Coronary artery (tissue), 2 donors: ENCODE data around the gene ANKFY1.

Experiments used
- DNase-seq: peaks from one replicate; pipeline ENCODE4 v3.0.0-alpha.2; 2017; ENCODE audit warnings: low spot score
- H3K27ac ChIP-seq, 2 donors: fragments of 200-600 bp; sonication (generic); one replicate each; pipeline ENCODE4 v1.5.1; 2016 to 2019
- H3K4me3 ChIP-seq: fragments of 200-600 bp; sonication (generic); 2 replicates; pipeline ENCODE4 v1.5.1; 2016; ENCODE audit warnings: mild to moderate bottlenecking, moderate library complexity
- TF ChIP-seq, protein P1 (sequence below): fragments of 200-600 bp; sonication (generic); IDR thresholded peaks from one replicate; pipeline ENCODE4 v1.5.1; 2019; ENCODE audit warnings: antibody characterized with exemption

ANKFY1 gene

DNA sequence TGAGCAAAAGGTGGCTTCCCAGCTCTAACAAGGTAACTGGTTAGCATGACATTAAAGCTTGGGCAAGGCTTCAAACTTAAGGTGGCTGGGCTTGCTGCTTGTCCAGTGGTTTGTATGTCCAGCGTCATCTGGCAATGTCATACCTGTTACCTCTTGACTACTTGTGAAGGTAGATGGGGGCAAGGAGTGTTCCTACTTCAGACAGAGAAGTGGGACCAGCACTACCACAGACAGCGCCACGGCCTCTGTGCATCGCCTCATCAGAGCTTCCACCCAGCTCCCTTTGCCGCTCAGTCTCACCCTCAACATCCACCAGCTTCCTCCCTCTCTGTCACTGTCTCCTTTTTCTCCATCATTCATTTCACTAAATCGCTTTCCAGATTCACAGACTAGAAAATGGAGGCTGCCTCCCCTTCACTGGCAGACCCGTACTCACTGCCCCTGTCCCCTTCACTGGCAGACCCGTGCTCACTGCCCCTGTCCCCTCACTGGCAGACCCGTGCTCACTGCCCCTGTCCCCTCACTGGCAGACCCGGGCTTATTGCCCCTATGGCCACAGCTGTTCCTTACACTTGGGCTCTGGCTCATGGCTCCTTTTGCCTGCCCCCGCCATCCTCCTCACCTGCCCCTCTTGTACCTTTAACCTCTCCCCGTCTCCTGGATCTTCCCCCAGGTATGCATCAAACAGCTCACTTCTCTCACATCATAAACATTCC lies 106.0 kb downstream of the ANKFY1 start:
- TF ChIP-seq, protein P1, sequence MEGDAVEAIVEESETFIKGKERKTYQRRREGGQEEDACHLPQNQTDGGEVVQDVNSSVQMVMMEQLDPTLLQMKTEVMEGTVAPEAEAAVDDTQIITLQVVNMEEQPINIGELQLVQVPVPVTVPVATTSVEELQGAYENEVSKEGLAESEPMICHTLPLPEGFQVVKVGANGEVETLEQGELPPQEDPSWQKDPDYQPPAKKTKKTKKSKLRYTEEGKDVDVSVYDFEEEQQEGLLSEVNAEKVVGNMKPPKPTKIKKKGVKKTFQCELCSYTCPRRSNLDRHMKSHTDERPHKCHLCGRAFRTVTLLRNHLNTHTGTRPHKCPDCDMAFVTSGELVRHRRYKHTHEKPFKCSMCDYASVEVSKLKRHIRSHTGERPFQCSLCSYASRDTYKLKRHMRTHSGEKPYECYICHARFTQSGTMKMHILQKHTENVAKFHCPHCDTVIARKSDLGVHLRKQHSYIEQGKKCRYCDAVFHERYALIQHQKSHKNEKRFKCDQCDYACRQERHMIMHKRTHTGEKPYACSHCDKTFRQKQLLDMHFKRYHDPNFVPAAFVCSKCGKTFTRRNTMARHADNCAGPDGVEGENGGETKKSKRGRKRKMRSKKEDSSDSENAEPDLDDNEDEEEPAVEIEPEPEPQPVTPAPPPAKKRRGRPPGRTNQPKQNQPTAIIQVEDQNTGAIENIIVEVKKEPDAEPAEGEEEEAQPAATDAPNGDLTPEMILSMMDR: no peak
- no peak overlapping the region for H3K4me3 ChIP-seq
- H3K27ac ChIP-seq: no peak overlapping the region
- DNase-seq: no peak

DNA sequence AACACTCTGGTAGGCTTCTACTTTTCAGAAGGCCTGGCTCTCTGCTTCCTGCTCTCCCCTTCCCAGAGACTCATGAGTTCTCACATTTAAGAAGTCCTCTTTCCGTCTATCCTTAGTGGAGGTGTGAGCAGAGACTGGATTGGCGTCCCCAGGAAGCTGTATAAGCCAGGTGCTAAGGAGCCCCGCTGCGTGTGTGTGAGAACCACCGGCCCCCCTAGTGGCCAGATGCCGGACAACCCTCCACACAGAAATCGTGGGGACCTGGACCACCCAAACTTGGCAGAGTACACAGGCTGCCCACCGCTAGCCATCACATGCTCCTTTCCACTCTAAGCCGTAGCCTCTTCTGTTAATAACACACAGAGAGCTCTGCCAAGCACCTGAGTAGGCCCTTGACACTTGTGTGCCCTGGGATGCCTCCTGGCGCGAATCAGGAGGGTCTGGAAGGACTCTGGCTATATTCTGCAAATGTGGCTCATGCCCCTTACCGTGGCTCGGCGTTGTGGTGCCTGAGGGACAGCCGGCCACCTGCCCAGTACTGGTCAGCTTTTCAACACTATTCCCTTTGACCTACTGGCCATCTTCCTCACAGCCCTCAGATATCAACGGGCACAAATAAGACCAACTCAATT lies 106.9 kb downstream of the ANKFY1 start:
- no peak overlapping the region for H3K4me3 ChIP-seq
- no peak for DNase-seq
- no peak overlapping the region for H3K27ac ChIP-seq

DNA sequence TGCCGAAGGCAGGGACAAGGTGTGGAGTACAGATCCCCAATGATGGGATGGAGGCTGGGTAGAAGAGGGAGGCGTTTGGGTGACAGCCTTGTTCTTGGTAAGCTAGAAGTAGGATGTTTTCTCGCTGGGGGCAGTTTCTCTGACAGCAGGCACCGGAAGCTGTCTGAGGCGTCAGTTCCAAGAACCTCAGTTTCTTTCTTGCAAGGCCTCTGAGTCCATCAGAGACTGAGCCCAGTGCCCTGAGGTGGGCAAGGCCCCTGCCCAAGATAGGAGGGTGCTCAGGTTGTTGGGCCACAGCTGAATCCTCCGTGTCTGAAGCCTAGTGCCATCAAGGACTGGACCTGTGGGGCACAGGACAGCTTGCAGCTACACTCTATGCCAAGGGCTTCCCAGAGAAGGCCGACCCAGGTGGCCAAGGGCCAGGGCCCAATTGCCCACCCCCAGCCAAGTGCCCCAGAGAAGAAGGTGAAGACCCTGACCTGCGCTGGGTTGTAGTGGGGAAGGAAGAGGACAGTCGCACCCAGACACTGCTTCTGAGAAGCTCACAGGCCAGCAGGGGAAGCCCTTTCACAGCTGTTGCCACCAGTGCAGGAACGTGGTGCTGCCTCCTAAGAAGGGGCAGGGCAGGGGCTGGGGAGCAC lies 107.7 kb downstream of the ANKFY1 start:
- TF ChIP-seq, protein P1: no peak
- H3K27ac ChIP-seq: no peak overlapping the region
- H3K4me3 ChIP-seq: no peak overlapping the region
- DNase-seq: no peak

More for the DNA sequence above, 106.9 kb downstream of the ANKFY1 start:
- TF ChIP-seq, protein P1: no peak

DNA sequence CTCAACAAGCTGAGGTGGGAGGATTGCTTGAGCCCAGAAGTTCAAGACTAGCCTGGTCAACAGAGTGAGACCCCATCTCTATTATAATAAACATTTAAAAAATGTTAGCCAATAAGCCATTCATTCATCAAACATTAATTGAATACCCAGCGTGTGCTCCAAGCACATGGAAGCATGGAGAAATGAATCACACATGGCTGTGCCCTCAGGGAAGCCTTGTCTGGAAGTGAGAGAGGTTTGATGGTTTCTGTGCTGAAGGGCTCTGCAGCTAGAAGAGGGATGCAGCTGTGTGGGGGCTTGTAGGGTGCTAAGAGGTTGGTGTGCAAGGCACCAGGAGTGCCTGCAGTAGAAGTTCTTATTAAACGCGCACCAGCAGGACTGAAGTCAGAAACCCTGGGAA lies 109.6 kb downstream of the ANKFY1 start:
- DNase-seq: no peak
- Histone ChIP-seq H3K27ac (no peak overlapping the region), H3K4me3 (no peak overlapping the region)
- TF ChIP-seq, protein P1: no peak

DNA sequence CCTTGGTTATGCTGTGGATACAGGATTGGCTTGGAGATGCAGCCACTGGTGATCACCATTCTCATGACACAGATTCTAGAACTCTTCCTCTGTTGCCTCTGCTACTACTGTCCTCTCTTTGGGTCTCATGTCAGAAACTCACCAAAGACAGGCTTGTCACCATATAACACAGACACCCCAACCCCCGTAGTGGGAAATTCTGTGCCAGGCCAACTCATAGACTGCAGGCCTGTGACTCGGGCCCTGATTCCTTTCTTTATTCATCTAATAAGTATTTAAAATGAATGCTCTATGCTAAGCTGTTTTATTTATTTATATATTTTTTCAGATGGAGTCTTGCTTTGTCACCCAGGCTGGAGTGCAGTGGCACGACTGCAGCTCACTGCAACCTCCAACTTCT lies 111.3 kb downstream of the ANKFY1 start:
- H3K4me3 ChIP-seq: no peak overlapping the region
- no peak for DNase-seq
- no peak overlapping the region for H3K27ac ChIP-seq
- TF ChIP-seq, protein P1: no peak

DNA sequence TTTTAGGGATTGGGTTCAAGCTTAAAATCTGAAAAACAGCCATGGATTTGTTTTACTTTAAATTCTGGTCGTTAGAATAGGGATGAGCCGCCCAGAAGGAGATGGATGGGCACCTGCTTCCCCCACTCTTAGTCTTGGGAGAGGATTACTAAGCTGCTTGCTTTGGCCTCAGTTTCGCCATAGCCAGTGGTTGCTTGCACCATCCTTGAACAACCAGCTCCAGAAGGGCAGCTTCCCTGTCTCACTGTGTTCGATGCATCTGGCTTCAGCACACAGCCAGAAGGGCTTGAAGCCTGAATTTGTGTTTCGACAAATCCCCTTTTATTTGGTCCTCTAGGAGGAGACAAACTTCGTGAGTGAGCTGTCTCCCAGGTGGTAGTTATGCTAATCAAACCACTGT lies 113.7 kb downstream of the ANKFY1 start:
- DNase-seq: no peak
- Histone ChIP-seq H3K27ac (no peak overlapping the region), H3K4me3 (no peak overlapping the region)
- TF ChIP-seq, protein P1: no peak
